Pancreas (tissue), 10 donors: ENCODE results near the gene PEAK1. TPM values are rescaled to one million over a fixed set of nuclear protein-coding genes. Genes with fewer than 3 reads are reported as not detected.

Experiments
- ATAC-seq, 4 donors: fragments of 200-7000 bp; cut with Tn5 transposase; one replicate each; pipeline versions ENCODE4 v1.8.0 to v1.9.1; 2020; ENCODE audit warnings: mild to moderate bottlenecking in 4 of 4, moderate library complexity in 4 of 4
- DNase-seq, 6 donors: peaks; one replicate each; pipeline ENCODE4 v3.0.0-alpha.2; 2020
- FAIRE-seq: peaks from 2 replicates; lab custom pipeline; 2012; peaks lifted over from hg19 to GRCh38; lab: Jason Lieb, UNC
- H3K27ac ChIP-seq, 4 donors: fragments of 200-600 bp; sonication (generic); 1 replicate in 3 of 4; 2 replicates in 1 of 4; pipeline versions ENCODE4 v1.5.0 to v1.8.0; 2020
- H3K27me3 ChIP-seq, 4 donors: fragments of 200-600 bp; one replicate each; pipeline ENCODE4 v1.8.0; 2021
- H3K36me3 ChIP-seq, 3 donors: fragments of 200-600 bp; sonication (generic) in 1 of 3; one replicate each; pipeline versions ENCODE4 v1.5.0 to v1.8.0; 2020 to 2021
- H3K4me1 ChIP-seq, 3 donors: fragments of 200-600 bp; one replicate each; pipeline ENCODE4 v1.8.0; 2021
- H3K4me3 ChIP-seq, 4 donors: fragments of 200-600 bp; sonication (generic) in 2 of 4; one replicate each; pipeline versions ENCODE4 v1.5.0 to v1.8.0; 2020 to 2021
- H3K9me3 ChIP-seq, 4 donors: fragments of 200-600 bp; one replicate each; pipeline ENCODE4 v1.8.0; 2021
- CTCF ChIP-seq, 4 donors: fragments of 200-600 bp; sonication (generic) in 3 of 4; IDR thresholded peaks; one replicate each; pipeline versions ENCODE4 v1.5.0 to v1.8.0; 2021; ENCODE audit warnings: antibody characterized with exemption in 4 of 4
- WGBS, 2 donors: extraction: QIAGEN DNeasy Blood & Tissue Kit; methylation state at CpG; one replicate each; pipeline ENCODE4 v1.1.7; 2013; 5-methylcytosine and 5-hydroxymethylcytosine counted together
- intact Hi-C, 3 donors: fragments of 100-400 bp; cut with DNase I; formaldehyde crosslinking; loops; one replicate each; pipeline versions ENCODE4 v1.11.1 to v1.14.2; 2022
- polyA plus RNA-seq, 2 donors: library from polyadenylated mRNA; stranded (reverse); fragments of 200-250 nt; gene quantifications; one replicate each; pipeline ENCODE4 v1.2.3, GENCODE V29; 2013
- total RNA-seq, 6 donors: library from RNA; stranded (reverse); fragmentation: NEBNext Ultra II Directional in 4 of 6; extraction: Animal tissue kit (Norgen Biotek cat#: 25700) in 4 of 6; gene quantifications; one replicate each; pipeline versions ENCODE4 v1.2.1 to v1.2.4, GENCODE V29; 2021 to 2023
- donor health status: healthy with polysubstance abuse.
- donor health status: DM: no; HTN: no; CAD: no; lungs with moderate emphysema.
- donor health status: DM: no; HTN: no; CAD: no.
- donor health status: control.
- donor health status: control.
- donor health status: Bipolar disorder and iron deficiency.
- donor health status: DM: yes; HTN: yes; CAD: no.
- donor health status: DM: no; HTN: no; CAD: no.
- donor health status: DM: no; HTN: no; CAD: no.
- donor health status: DM: yes; HTN: yes; CAD: no.

PEAK1 gene
- total and polyA plus RNA-seq, 8 donors, result 1.8 to 27.6 (median 12.1) TPM

DNA sequence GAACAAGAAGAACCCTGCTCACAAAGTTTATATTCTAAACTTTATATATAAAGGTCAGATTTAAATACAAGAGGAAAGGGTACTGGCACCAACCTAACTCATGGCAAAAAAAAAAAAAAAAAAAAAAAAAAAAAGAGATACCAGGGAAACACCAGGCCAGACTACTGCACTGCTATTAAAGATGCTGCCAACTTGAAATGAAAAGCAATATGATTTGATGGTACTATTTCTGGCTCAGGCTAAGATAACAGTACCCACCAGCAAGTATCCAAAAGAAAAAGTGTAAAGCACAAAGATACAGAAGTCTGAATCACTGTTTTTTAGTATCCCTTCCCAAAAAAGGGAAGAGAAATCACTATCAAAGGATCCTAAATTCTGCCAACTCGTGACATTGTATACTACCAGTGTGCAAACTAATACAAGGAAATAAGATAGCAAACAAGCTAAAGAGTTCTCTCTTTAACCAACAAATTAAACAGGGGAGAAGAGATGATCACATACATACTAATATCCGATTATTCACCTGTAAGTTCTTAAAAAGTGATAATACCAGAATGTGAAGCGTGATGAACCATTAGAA lies 28.4 kb downstream of the PEAK1 start:
- Histone ChIP-seq H3K36me3 (no peaks in the 10 kb centered on the region), H3K4me1 (peaks cover 0 to 5% (median 0%) of the 10 kb centered on the region in 3 donors), H3K9me3 (no peaks in the 10 kb centered on the region), H3K27me3 (no peaks in the 10 kb centered on the region), H3K4me3 (no peak overlapping the region), H3K27ac (no peak overlapping the region)
- FAIRE-seq (no peak), ATAC-seq (no peak), DNase-seq (no peak)
- intact Hi-C loops, result no loop called here
- TF ChIP-seq CTCF (IDR thresholded peaks at IDR 0.05), result no peak
- 83 to 85% methylated on average over 3 of the region's 3 CpGs for WGBS, 2 donors

GRCh38 chr15:77387365-77388105 lies 32.4 kb downstream of the PEAK1 start:
- no peak for TF ChIP-seq CTCF (IDR thresholded peaks at IDR 0.05)
- H3K27ac ChIP-seq, result no peak overlapping the region

GRCh38 chr15:77386626-77387025 lies 33.3 kb downstream of the PEAK1 start:
- peaks cover 0 to 5% (median 0%) of the 10 kb centered on the region in 3 donors for H3K4me1 ChIP-seq
- ATAC-seq, result no peak
- TF ChIP-seq CTCF (IDR thresholded peaks at IDR 0.05), result no peak
- no peak overlapping the region for H3K4me3 ChIP-seq
- H3K9me3 ChIP-seq, result no peaks in the 10 kb centered on the region
- DNase-seq, result no peak
- no peaks in the 10 kb centered on the region for H3K36me3 ChIP-seq
- intact Hi-C loops, result no loop called here
- FAIRE-seq, result no peak
- H3K27ac ChIP-seq, result no peak overlapping the region
- 92 to 98% methylated on average over 2 of the region's 2 CpGs for WGBS, 2 donors
- no peaks in the 10 kb centered on the region for H3K27me3 ChIP-seq

More at GRCh38 chr15:77387365-77388105, 32.4 kb downstream of the PEAK1 start:
- H3K4me1 ChIP-seq, result peaks cover 0 to 5% (median 0%) of the 10 kb centered on the region in 3 donors
- no peak overlapping the region for H3K4me3 ChIP-seq
- WGBS, 2 donors, result 92 to 97% methylated on average over 2 of the region's 2 CpGs
- DNase-seq, result no peak
- no peaks in the 10 kb centered on the region for H3K36me3 ChIP-seq
- H3K27me3 ChIP-seq, result no peaks in the 10 kb centered on the region
- no peak for ATAC-seq
- no peak for FAIRE-seq
- intact Hi-C loops, result no loop called here
- no peaks in the 10 kb centered on the region for H3K9me3 ChIP-seq

- no peaks in the 10 kb centered on the region for H3K27me3 ChIP-seq
- FAIRE-seq (no peak), ATAC-seq (no peak), DNase-seq (no peak)
- H3K4me3 ChIP-seq, result no peak overlapping the region
- no peaks in the 10 kb centered on the region for H3K9me3 ChIP-seq
- intact Hi-C loops, result no loop called here
- H3K36me3 ChIP-seq, result no peaks in the 10 kb centered on the region
- H3K4me1 ChIP-seq, result no peaks in the 10 kb centered on the region
- H3K27ac ChIP-seq, result no peak overlapping the region
- no peak for TF ChIP-seq CTCF (IDR thresholded peaks at IDR 0.05)
These were observed 35.1 kb downstream of the PEAK1 start for GRCh38 chr15:77384589-77385359.
